Measurements from ENCODE around the gene ARL5B. TPM values are rescaled to one million over a fixed set of nuclear protein-coding genes. Genes with fewer than 3 reads are reported as not detected.

ARL5B gene
- total and polyA plus RNA-seq, 4 donors: 3.5 to 17.6 (median 8.6) TPM

DNA sequence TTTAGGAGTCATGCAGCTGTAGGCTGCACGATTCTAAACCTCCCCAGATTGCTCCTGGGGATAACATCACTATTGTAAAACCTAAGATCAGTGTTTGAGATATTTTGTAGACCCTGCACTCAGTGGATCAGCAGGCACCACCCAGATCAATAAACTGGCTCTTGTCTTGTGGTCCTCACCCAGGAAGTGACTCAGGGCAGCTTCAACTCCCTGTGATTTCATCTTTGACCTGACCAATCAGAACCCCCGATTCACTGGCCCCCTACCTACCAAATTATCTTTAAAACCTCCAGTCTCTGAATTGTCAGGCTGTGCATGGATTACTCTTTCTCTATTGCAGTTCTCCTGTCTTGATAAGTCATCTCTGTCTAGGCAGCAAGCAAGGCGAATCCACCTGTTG lies 25.7 kb downstream of the ARL5B start:
- Histone ChIP-seq H3K9me3 (ENCODE audit: control insufficient read depth, low read length) (no peaks in the 10 kb centered on the region), H3K4me3 (ENCODE audit: low read length in 2 of 2) (no peak overlapping the region), H3K27me3 (ENCODE audit: control insufficient read depth in 1 of 2, insufficient read depth in 2 of 2, low read length in 1 of 2) (no peaks in the 10 kb centered on the region), H3K27ac (ENCODE audit: low read depth in 1 of 2, low read length in 2 of 2) (no peak overlapping the region), H3K4me1 (ENCODE audit: control insufficient read depth in 1 of 2, insufficient read depth in 2 of 2, low read length in 2 of 2) (peaks cover 0 to 2% of the 10 kb centered on the region in 2 donors), H3K36me3 (ENCODE audit: control insufficient read depth in 1 of 2, insufficient read depth in 2 of 2, low read length in 1 of 2) (peaks cover 0 to 4% of the 10 kb centered on the region in 2 donors)
- ATAC-seq (ENCODE audit: low FRiP score) (no peak), DNase-seq (no peak)
- WGBS, 2 donors: 60 to 63% methylated on average over 3 of the region's 3 CpGs
- intact Hi-C loops (cut with DNase I): no loop called here

DNA sequence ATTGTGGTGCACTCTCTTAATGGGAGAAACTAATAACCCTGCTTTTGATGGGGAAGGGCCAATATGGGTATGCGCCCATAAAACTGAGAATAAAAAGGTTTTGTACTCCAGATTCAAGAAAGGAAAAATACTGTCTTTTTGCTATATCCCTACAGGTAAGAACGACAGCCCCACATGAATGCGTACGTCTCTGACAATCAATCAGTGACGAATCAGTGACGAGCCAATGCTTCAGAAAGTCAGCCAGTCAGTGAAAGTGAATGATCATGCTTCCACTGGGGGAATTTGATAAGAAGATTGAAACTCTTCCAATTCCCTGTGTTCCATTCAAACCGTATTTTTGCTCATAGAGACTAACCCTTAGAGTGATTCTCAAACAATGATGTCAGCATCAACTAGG lies 26.3 kb downstream of the ARL5B start:
- DNase-seq (no peak), ATAC-seq (ENCODE audit: low FRiP score) (no peak)
- no peak overlapping the region for H3K4me3 ChIP-seq (ENCODE audit: low read length in 2 of 2)
- intact Hi-C loops (cut with DNase I): no loop called here
- H3K4me1 ChIP-seq (ENCODE audit: control insufficient read depth in 1 of 2, insufficient read depth in 2 of 2, low read length in 2 of 2): peaks cover 0 to 2% of the 10 kb centered on the region in 2 donors
- no peaks in the 10 kb centered on the region for H3K9me3 ChIP-seq (ENCODE audit: control insufficient read depth, low read length)
- 70 to 79% methylated on average over 7 of the region's 7 CpGs for WGBS, 2 donors
- H3K27me3 ChIP-seq (ENCODE audit: control insufficient read depth in 1 of 2, insufficient read depth in 2 of 2, low read length in 1 of 2): no peaks in the 10 kb centered on the region
- H3K36me3 ChIP-seq (ENCODE audit: control insufficient read depth in 1 of 2, insufficient read depth in 2 of 2, low read length in 1 of 2): peaks cover 0 to 4% of the 10 kb centered on the region in 2 donors
- no peak overlapping the region for H3K27ac ChIP-seq (ENCODE audit: low read depth in 1 of 2, low read length in 2 of 2)

DNA sequence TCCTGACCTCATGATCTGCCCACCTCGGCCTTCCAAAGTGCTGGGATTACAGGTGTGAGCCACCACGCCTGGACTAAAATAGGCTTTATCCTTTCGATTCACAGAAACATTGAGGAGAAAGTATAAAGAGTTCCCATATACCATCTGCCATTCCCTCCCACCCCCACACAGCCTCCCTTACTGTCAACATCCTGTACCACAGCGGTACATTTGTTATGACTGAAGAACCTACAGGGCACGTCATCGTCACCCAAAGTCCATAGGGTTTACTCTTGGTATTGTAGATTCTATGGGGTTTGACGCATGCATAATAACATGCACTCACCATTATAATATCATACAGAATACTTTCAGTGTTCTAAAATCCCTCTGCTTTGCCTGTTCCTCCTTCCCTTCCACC lies 28.0 kb downstream of the ARL5B start:
- Histone ChIP-seq H3K4me3 (ENCODE audit: low read length in 2 of 2) (no peak overlapping the region), H3K27ac (ENCODE audit: low read depth in 1 of 2, low read length in 2 of 2) (no peak overlapping the region), H3K4me1 (ENCODE audit: control insufficient read depth in 1 of 2, insufficient read depth in 2 of 2, low read length in 2 of 2) (no peaks in the 10 kb centered on the region), H3K9me3 (ENCODE audit: control insufficient read depth, low read length) (no peaks in the 10 kb centered on the region), H3K27me3 (ENCODE audit: control insufficient read depth in 1 of 2, insufficient read depth in 2 of 2, low read length in 1 of 2) (no peaks in the 10 kb centered on the region), H3K36me3 (ENCODE audit: control insufficient read depth in 1 of 2, insufficient read depth in 2 of 2, low read length in 1 of 2) (no peaks in the 10 kb centered on the region)
- intact Hi-C loops (cut with DNase I): no loop called here
- 87 to 93% methylated on average over 7 of the region's 7 CpGs for WGBS, 2 donors
- DNase-seq (no peak), ATAC-seq (ENCODE audit: low FRiP score) (no peak)

DNA sequence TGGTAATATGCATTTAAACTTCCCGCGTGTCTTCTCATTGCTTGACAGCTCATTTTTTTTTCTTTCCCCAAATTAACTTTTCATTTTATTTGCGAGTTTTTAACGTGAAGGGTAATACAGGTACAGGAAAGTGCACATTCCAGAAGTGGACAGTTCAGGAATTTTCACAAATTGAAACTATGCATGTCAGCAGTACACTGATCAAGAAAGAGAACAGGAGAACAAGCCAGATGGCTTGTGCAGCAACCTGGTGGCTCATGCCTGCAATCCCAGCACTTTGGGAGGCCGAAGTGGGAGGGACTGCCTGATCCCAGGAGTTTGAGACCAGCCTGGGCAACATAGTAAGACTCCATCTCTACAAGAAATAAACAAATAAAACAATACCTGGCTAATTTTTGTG lies 28.5 kb downstream of the ARL5B start:
- Histone ChIP-seq H3K27me3 (ENCODE audit: control insufficient read depth in 1 of 2, insufficient read depth in 2 of 2, low read length in 1 of 2) (no peaks in the 10 kb centered on the region), H3K36me3 (ENCODE audit: control insufficient read depth in 1 of 2, insufficient read depth in 2 of 2, low read length in 1 of 2) (no peaks in the 10 kb centered on the region), H3K27ac (ENCODE audit: low read depth in 1 of 2, low read length in 2 of 2) (no peak overlapping the region), H3K4me3 (ENCODE audit: low read length in 2 of 2) (no peak overlapping the region), H3K4me1 (ENCODE audit: control insufficient read depth in 1 of 2, insufficient read depth in 2 of 2, low read length in 2 of 2) (no peaks in the 10 kb centered on the region), H3K9me3 (ENCODE audit: control insufficient read depth, low read length) (no peaks in the 10 kb centered on the region)
- ATAC-seq (ENCODE audit: low FRiP score): no peak
- intact Hi-C loops (cut with DNase I): no loop called here
- DNase-seq: no peak
- 58 to 73% methylated on average over 5 of the region's 5 CpGs for WGBS, 2 donors

DNA sequence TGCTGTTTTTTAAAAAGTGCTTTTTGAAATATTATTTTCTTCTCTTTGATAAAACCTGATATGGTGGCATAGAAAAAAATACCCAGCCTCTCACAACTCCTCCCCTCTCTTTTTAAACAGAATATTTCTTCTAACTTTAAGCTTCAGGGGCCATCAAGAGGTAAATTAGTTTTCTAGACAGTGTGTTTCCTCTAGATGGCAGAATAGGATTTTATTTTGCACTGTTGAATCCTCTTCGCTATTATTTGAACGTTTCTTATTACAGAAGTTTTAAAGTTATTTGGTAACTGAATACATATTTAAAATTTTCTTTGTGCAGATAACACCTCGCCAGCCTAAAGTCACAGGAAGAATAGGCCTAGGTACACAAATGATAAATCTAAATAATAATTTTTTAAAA lies 30.3 kb downstream of the ARL5B start:
- Histone ChIP-seq H3K4me3 (ENCODE audit: low read length in 2 of 2) (no peak overlapping the region), H3K9me3 (ENCODE audit: control insufficient read depth, low read length) (no peaks in the 10 kb centered on the region), H3K27me3 (ENCODE audit: control insufficient read depth in 1 of 2, insufficient read depth in 2 of 2, low read length in 1 of 2) (no peaks in the 10 kb centered on the region), H3K27ac (ENCODE audit: low read depth in 1 of 2, low read length in 2 of 2) (no peak overlapping the region), H3K36me3 (ENCODE audit: control insufficient read depth in 1 of 2, insufficient read depth in 2 of 2, low read length in 1 of 2) (no peaks in the 10 kb centered on the region), H3K4me1 (ENCODE audit: control insufficient read depth in 1 of 2, insufficient read depth in 2 of 2, low read length in 2 of 2) (no peaks in the 10 kb centered on the region)
- ATAC-seq (ENCODE audit: low FRiP score) (no peak), DNase-seq (no peak)
- 5 to 7% methylated on average over 3 of the region's 3 CpGs for WGBS, 2 donors
- intact Hi-C loops (cut with DNase I): no loop called here

DNA sequence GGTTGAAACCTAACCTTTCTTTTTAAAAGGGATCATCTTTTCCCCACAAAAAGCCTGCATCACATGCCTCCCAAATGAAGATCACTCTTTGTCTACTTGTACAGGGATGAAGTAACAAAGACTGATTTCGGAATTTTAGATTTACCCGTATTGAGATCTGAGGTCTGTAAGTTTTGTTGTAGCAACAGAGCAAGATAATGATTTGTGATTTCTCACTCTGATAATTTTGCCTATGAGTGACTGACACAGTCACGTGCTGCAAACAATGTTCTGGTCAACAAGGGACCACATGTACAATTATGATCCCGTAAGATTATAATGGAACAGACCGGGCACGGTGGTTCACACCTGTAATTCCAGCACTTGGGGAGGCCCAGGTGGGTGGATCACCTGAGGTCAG lies 31.3 kb downstream of the ARL5B start:
- Histone ChIP-seq H3K4me3 (ENCODE audit: low read length in 2 of 2) (no peak overlapping the region), H3K36me3 (ENCODE audit: control insufficient read depth in 1 of 2, insufficient read depth in 2 of 2, low read length in 1 of 2) (no peaks in the 10 kb centered on the region), H3K27ac (ENCODE audit: low read depth in 1 of 2, low read length in 2 of 2) (no peak overlapping the region), H3K4me1 (ENCODE audit: control insufficient read depth in 1 of 2, insufficient read depth in 2 of 2, low read length in 2 of 2) (no peaks in the 10 kb centered on the region), H3K9me3 (ENCODE audit: control insufficient read depth, low read length) (no peaks in the 10 kb centered on the region), H3K27me3 (ENCODE audit: control insufficient read depth in 1 of 2, insufficient read depth in 2 of 2, low read length in 1 of 2) (no peaks in the 10 kb centered on the region)
- 92% methylated on average over 6 of the region's 6 CpGs for WGBS, 2 donors
- ATAC-seq (ENCODE audit: low FRiP score) (no peak), DNase-seq (no peak)
- intact Hi-C loops (cut with DNase I): no loop called here

DNA sequence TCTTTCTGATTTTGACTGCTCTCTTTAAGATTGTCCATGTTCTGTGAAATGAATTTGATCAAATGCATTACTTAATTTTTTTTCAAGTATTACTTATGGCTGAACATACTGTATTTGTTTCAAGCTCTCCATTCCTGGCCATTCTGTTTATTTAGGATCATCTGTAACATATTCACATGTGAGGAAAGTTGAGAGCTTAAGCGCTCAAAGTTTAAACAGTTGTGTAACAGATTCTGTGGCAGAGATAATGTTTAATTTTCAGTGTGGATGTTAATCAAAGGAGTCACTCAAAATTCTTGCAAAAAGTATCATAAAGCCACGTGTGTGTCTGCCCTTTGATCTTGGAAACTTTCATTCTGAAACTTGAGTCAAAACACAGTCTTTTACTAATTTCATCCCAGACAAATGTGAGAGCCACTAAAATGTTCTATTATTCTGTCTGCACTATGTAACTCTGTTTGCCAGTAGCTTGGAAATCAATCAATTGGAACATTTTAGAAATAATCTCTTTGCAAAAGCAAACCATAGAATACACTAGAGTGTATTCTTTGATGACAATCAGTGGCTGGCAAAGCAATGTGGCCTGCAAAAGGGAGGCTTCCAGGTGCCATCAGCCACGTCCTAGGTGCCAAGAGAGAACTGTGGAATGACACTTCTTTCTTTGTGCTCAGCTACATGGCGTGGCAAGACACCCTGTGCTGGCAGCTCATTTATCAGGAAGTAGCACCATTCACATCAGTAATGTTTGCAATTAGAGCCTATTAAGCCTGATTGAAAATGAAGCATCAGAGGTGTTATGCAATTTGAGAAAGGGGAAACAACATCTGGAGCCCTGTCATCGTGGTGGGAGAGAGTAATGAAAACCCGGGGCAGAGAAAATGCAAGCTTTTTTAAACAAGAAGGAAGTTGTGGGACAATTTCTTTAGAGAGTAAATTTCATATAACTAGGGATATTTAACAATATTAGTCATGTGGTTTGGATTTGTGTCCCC lies 40.9 kb downstream of the ARL5B start:
- WGBS, 2 donors: 70 to 72% methylated on average over 6 of the region's 6 CpGs
- H3K4me3 ChIP-seq (ENCODE audit: low read length in 2 of 2): no peak overlapping the region
- H3K36me3 ChIP-seq (ENCODE audit: control insufficient read depth in 1 of 2, insufficient read depth in 2 of 2, low read length in 1 of 2): no peaks in the 10 kb centered on the region
- H3K4me1 ChIP-seq (ENCODE audit: control insufficient read depth in 1 of 2, insufficient read depth in 2 of 2, low read length in 2 of 2): no peaks in the 10 kb centered on the region
- DNase-seq (no peak), ATAC-seq (ENCODE audit: low FRiP score) (no peak)
- H3K27me3 ChIP-seq (ENCODE audit: control insufficient read depth in 1 of 2, insufficient read depth in 2 of 2, low read length in 1 of 2): no peaks in the 10 kb centered on the region
- H3K9me3 ChIP-seq (ENCODE audit: control insufficient read depth, low read length): peaks cover 2% of the 10 kb centered on the region
- no peak overlapping the region for H3K27ac ChIP-seq (ENCODE audit: low read depth in 1 of 2, low read length in 2 of 2)
- intact Hi-C loops (cut with DNase I): no loop called here

DNA sequence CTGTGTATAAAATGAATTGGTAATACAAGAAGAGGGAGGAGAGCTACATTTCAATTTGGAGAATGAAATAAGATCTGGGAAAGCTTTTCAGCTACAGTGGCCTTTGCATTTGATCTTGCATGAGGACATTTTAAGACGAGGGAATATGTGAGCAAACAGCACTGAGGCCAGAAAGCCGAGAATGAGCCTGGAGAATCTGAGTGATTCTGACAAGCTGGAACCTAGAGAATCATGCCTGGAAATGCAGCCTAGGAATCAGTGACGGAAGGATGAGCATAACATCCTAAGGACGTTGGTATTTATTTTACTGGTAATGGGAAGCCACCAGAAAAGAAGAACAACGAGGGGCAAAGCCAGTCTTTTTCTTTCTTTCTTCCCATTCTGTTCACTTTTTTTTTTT lies 44.3 kb downstream of the ARL5B start:
- 67 to 76% methylated on average over 5 of the region's 5 CpGs for WGBS, 2 donors
- ATAC-seq (ENCODE audit: low FRiP score): no peak
- Histone ChIP-seq H3K4me3 (ENCODE audit: low read length in 2 of 2) (no peak overlapping the region), H3K9me3 (ENCODE audit: control insufficient read depth, low read length) (no peaks in the 10 kb centered on the region), H3K27me3 (ENCODE audit: control insufficient read depth in 1 of 2, insufficient read depth in 2 of 2, low read length in 1 of 2) (no peaks in the 10 kb centered on the region), H3K36me3 (ENCODE audit: control insufficient read depth in 1 of 2, insufficient read depth in 2 of 2, low read length in 1 of 2) (no peaks in the 10 kb centered on the region), H3K4me1 (ENCODE audit: control insufficient read depth in 1 of 2, insufficient read depth in 2 of 2, low read length in 2 of 2) (no peaks in the 10 kb centered on the region), H3K27ac (ENCODE audit: low read depth in 1 of 2, low read length in 2 of 2) (no peak overlapping the region)
- intact Hi-C loops (cut with DNase I): no loop called here
- no peak for DNase-seq

DNA sequence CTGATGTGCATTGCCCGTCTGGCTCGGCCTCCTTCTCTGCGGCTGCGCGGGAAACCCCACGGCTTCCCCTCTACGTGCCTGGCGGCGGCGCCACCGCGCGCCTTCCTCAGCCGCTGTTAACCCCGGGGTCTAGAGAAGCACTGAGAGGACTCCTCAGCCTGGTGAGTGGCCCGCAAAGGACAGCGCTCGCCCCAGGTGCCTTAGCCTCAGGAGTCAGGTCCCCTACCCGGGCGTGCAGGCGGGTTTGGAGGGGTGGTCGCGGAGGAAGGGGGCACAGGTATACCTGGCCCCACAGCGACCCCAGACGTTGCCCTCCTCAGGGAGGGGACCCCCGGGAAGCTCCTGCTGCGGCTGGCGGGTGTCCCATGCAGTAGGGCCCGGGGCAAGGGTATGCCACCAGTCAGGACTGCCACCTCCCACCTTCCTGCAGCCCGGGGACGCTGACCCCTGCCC lies 51.0 kb downstream of the ARL5B start:
- ATAC-seq (ENCODE audit: low FRiP score): peak; percentile 60
- intact Hi-C loops (cut with DNase I): no loop called here

More for the DNA sequence above, 51.0 kb downstream of the ARL5B start:
- no peaks in the 10 kb centered on the region for H3K27me3 ChIP-seq (ENCODE audit: control insufficient read depth in 1 of 2, insufficient read depth in 2 of 2, low read length in 1 of 2)
- no peaks in the 10 kb centered on the region for H3K9me3 ChIP-seq (ENCODE audit: control insufficient read depth, low read length)
- no peaks in the 10 kb centered on the region for H3K4me1 ChIP-seq (ENCODE audit: control insufficient read depth in 1 of 2, insufficient read depth in 2 of 2, low read length in 2 of 2)
- no peak overlapping the region for H3K4me3 ChIP-seq (ENCODE audit: low read length in 2 of 2)
- DNase-seq: no peak
- H3K36me3 ChIP-seq (ENCODE audit: control insufficient read depth in 1 of 2, insufficient read depth in 2 of 2, low read length in 1 of 2): no peaks in the 10 kb centered on the region
- 83% methylated on average over 31 of the region's 31 CpGs for WGBS, 2 donors
- no peak overlapping the region for H3K27ac ChIP-seq (ENCODE audit: low read depth in 1 of 2, low read length in 2 of 2)

Measured in aorta (tissue), 5 donors.